GM21423 (cell line): Measurements from ENCODE around the gene ZIC2.

Experiments
- ATAC-seq: cut with Tn5 transposase; IDR thresholded peaks from one replicate; pipeline ENCODE4 v1.9.1; 2021; ENCODE audit warnings: mild to moderate bottlenecking, moderate library complexity; ENCODE audit not compliant: unreplicated experiment

ZIC2 gene

DNA sequence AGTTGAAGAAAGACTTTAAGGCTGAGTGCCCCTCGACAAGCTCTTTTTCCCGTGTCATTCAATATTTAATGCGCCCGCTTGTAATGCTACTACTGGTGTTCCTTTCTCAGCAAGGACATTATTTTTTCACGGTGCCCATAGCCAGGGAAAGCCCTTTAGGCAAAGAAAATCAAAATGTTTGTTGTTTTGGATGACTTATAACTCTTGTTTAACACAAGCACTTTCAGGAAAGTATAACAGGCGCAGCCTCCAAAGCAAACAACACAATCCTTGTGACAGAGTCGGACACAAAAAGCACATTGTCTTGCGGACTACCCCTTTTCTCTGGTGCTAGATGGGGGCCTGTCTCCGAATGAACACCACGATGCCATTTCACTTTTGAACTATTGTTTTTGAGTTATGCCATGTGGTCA lies 22.5 kb upstream of the ZIC2 start:
- ATAC-seq: no peak

DNA sequence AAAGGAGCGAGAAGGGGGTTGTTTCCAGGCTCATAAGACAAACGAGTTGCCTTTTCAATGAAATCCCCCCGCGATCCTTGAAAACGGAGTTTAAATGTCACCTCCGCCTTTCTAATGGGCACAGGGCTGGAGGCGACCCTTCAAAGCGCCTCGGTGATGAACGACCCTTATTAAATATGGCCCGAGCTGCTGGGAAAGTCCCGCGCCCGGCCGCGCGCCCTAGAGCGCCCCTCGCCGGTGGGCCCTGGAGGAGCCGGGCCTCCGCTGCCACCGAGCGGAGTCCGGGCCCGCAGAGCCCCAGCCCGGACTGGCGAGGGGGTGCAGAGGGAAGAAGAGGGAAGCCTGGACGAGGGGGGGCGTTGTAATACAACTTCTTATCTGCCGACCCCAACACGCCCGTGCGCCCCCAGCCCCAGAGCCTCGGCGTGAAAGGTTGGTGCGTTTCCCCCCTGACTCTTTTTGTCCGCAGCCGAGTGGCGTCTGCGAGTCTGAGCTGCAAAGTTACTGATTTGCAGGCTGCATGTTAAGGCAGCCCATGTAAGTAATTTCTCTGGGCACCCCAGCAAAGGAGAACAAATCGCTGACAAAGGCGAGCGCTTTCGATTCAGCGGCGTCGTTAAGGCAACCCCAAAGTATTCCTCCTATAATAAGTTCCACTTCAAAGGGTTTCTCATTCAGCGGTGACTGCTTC lies 21.9 kb upstream of the ZIC2 start:
- ATAC-seq: no peak

DNA sequence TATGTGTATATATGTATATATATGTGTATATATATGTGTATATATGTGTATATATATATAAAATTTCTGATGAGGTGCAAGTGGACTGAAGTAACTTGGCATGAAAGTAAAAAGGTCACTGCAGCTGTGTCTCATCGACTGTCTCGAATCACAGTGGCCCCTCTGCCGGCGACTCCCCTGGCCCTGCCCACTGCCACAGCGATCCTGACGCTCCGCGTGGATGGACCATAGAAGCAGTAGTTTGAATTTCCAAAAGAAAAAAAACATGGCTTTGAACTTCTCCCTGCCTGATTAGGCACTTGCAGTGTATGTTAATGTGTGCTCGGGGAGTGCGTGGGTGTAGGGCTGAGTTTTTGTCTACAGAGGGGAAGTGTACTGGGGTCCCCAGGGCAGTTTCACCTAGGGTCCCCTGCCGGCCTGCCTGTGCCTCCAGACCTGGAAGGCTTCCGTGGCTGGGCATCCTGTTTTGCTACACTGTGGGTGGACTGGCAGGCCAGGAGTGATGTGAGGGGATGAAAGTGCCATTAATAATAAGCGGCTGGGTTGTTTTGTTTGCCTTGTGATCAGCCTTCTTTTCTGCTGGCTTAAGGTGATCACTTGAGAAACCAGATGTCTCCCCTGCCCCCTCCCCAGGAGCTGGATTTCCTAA lies 20.8 kb upstream of the ZIC2 start:
- ATAC-seq: no peak

DNA sequence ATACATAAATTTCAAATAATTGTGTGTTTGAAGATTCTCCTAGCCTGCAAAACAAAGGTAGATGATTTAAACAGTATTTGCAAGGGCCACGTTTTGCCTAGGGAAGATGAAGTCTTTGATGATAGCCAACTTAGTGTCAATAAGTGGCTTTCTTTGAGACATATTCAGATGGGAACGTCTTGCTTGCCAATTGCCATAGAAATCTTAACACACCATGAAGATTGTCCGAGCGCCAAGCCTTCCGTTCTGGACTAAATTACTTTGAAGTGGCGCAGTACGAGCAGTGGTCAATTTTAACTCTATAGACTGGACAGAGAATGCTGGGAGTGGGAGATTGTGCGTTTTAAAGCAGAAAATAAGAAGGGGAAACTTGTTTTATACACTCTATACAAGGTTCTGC lies 19.9 kb upstream of the ZIC2 start:
- no peak for ATAC-seq

DNA sequence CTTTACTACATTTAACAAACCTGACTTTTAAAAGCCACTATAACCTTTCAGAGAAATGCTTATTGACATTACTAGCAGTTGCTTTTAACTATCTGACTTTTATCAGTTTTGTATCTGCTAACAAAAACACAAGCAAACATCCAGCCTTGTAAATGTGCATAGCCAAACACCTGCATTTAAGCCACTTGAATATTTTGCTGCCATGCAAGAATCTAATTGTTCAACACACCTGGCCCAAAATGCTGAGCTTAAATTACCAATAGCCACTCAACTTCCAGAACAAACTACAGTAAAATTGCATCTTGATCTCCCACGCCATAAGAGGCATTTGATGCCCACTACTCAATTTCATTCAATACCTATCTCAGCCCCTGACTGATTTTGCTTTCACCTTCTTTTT lies 19.3 kb upstream of the ZIC2 start:
- no peak for ATAC-seq

DNA sequence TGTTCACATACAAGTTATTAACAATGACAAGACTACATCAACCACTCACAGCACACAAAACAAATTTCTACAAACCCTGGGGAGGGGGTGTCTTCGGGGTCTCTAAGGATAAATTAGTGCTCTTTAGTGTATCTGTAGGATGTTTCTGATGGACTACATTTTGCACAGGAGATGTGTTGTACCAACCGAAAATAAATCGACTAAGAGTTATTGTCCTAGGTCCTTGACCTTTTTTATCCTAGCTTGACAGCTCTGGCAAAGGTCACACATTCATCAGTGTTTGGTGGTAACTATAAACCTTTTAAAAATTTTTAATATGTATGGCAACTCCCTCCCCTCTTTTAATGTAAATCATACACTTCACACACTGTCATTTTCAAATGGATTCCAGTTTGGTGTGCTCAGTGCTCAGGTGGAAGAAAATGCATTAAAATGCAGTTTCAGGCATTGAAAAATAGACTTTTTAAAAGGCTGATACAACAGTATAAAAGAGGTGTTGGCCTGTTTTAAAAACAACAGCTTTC lies 17.7 kb upstream of the ZIC2 start:
- ATAC-seq: no peak

DNA sequence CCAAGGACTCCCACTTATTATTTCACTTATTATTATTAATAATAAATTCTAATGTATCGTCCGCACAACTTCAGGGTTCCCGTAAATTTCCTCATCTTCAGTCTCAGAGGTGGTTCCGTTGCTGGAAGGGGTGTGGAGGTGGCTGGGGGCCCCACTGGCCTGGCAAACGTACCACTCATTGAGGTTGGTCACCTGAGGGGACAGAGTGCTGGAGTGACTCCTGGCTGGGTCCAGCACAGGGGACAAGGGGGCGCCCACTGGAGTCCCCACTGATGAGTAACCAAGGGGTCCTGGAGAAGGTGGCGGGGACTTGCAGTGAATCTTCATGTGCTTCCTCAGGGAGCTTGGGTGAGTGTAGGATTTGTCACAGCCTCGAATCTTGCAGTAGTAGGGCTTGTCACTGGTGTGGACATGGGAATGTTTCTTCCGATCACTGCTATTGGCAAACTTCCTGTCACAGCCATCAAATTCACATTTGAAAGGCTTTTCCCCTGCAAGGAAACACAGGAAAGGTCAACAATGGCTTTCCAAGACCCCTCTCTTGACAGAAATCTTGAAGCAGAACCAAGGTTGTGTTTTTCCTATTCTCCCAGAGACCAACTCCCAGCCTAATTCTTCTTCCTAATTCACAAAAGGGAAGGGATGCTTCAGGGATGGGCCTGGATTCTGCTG lies 16.1 kb upstream of the ZIC2 start:
- ATAC-seq: no peak

DNA sequence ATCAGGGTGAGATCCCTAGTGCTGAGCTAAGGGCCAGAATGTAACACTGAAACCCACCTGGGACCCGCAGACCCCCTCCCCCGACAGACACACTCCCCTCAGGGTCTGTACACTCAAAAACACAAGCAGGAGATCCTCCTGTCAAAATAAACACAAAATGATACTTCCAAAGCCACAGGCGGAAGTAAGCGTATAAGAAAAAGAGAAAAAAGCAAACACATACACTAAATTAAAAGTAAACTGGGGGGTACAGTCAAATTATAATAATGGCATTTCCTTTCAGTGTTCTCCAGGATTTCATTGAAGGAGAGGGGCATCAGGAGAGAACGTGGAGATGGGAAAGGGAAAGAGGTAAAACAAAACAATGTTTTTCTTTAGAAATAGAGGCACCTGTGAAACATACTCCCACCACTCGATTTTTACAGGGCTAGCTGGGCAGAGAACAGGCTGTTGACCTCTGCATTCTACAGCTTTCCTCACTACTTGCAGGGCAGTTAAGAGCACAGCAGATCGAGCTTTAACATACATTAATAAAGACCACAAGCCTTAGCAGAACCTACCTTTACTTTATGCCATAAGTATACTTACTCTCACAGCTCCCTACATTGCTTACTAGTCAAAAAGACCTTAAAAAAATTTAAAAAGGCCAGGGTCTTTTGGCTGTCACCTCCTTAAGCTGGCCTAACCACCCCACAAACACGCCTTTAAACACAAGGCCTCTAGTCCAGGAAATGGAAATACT lies 15.3 kb upstream of the ZIC2 start:
- ATAC-seq: no peak

DNA sequence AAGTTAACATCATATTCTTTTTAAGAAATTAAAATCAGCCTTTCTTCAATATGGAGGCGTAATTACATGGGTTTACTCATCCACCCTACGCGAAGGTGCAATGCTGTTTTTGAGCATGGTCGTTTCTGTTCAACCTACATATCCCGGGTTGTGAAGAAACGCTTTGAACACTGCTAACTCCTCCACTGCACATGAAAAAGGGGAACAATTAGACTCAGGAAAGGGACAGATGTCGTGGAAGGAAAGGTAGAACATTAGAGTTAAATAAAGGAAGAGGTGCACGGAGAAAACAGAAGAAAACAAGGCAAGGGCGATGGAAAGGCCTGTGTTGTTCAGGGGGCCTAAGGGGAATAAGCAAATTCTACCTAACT lies 14.1 kb upstream of the ZIC2 start:
- ATAC-seq: no peak

DNA sequence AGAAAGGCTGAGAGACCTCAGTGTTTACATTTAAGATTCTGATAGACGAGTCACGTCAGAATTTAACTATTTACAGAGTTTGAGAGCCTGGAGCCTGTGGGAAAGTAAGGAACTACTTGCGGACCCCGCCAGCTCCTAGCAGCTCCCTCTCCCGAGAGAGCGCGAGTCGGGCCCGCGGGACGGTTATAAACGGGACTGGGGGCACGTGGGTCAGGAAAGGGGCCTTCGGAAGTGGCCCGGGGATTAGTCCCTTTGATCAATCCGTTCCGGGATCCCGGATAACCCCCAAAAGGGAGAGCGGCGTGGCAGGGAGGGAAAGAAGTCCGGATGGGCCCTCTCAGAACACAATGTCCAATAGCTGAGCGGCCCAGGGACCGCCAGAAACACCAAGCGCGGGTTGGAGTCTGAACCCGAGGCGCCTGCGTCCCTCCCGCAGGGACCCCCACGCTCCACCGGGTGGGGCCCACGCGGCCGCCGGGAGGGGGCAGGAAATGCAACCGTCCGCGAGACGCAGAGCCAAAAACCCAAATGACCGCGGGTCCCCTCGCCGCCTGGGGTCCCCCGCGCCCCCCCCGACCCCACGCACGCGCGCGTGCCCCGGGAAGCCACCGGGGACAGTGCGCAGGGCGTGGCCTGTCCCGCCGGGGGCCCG lies 13.6 kb upstream of the ZIC2 start:
- no peak for ATAC-seq

DNA sequence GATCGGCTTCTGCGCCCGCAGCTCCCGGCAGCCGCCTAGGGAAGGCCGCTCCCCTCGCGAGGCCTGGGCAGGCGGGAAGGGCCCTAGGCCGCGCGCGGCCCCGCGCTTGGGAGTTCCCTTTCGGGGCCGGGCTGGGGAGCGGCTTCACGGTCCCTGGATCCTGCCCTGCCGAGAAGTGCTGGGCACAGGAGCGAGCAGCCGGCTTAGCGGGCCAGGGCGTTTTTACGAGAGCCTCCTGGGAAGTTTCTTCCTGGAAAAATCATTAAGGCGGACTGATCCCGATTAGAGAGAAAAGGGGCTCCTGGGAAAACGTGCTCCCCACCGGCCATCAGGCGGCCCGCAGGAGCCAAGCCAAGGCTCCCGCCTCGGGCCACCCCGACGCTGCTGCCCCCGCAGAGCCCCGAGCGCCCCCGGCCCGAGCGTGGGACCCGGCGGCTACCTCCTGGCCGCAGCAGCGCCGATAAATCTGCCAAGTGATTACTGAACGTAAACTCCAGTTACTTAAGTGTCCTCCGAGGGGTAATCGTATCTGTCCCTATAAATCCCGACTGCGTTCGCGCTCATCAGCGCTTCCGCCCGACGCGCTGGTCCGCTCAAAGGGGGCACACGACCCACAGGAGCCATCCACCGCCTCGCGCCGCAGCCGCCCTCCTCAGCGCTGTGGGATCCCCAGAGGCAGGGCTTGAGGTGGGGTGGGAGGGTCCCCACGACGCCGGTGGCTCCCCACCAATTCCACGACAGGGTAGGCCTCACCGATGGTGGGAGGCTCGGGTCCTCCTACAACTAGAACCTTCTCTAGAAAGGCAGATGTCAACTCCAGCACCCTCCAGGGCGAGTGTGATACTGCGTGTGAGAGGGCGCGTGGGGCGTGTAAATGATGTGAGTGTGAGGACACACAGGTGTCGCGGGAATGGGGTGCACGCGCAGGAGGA lies 12.8 kb upstream of the ZIC2 start:
- ATAC-seq: no peak

DNA sequence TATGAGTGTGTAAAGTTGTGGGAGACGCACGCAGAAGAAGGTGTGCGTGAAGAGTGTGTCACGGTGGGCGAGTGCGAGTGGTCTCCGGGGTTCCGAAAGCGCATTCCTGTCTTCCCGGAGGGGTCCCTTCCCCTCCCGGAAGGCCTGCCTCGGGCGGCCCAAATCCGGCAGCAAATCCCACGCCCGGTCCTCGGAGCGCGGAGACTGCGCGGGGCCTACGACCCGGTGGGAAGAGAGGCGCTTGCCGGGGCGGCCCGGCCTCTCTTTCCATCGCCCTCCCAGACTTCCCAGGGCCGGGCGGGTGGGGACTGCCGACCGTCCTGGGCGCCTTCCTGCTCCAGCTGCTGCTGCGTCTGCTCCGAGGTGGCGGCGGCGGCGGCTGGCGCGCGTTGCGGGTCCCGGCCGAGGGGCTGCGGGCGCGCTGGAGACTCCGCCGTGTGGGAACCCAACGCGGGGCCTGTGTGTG lies 12.1 kb upstream of the ZIC2 start:
- no peak for ATAC-seq

DNA sequence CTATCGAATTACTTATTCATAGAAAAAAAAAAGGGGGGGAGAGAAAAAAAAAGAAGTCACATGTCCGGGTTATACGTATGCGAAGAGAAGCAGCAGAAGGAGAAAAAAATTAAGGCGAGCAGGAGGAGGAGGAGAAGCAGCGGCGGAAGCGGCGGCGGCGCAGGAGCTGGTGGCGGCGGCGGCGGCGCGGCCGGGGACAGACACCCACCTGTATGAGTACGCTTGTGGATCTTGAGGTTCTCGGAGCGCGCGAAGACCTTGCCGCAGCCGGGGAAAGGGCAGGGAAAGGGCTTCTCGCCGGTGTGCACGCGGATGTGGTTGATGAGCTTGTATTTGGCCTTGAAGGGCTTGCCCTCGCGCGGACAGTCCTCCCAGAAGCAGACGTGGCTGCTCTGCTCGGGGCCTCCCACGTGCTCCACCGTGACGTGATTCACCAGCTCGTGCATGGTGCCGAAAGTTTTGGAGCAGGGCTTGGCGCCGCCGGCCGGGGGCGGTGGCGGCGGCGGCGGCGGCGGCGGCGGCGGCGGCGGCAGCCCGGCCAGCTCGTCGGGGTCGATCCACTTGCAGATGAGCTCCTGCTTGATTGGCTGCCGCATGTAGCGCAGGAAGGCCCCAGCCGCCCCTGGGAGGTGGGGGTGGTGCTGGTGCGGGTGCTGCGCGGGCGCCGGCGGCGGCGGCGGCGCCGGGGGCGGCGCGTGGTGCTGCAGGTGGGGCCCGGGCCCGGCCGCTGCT lies 11.5 kb upstream of the ZIC2 start:
- no peak for ATAC-seq

DNA sequence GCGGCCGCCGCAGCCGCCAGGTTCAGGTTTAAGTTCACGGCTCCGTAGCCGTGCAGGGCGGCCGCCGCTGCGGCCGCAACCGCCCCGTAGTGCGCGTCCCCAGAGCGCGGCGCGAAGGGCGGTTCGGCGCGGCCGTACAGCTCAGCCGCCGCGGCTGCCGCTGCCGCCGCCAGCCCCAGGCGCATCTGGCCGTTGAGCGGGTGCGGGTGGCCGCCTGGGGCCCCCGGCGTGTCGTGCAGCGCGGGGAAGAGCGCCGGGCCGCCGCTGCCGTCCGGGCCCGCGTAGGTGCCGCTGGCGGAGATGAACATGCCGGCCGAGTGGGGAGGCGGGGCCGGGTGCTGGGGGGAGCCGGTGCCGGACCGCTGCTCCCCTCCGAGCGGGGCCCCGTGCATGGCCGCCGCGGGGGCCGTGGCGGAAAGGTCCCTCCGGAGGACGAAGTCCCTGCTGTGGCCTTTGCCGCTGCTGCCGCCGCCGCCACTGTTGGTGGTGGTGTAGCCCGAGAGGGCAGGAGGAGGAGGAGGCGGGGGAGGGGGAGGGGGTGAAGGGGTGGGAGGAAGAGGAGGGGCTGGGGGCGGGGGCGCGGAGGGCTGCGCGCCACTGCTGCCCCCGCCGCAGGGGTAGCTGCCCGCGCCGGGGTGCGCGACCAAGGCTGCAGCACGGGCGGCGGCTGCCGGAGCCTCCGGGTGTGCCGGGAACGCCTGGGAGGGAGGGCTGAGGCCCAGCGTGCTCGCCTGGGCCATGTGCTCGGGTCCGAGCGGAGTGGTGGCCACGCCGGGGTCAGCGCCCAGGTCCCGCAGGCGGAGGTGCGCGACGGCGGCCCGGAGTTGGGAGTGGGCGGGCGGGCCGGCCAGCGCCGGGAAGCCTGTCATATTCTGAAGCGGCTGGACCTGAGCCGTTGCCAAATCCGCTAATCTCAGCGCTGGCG lies 10.7 kb upstream of the ZIC2 start:
- ATAC-seq: no peak

DNA sequence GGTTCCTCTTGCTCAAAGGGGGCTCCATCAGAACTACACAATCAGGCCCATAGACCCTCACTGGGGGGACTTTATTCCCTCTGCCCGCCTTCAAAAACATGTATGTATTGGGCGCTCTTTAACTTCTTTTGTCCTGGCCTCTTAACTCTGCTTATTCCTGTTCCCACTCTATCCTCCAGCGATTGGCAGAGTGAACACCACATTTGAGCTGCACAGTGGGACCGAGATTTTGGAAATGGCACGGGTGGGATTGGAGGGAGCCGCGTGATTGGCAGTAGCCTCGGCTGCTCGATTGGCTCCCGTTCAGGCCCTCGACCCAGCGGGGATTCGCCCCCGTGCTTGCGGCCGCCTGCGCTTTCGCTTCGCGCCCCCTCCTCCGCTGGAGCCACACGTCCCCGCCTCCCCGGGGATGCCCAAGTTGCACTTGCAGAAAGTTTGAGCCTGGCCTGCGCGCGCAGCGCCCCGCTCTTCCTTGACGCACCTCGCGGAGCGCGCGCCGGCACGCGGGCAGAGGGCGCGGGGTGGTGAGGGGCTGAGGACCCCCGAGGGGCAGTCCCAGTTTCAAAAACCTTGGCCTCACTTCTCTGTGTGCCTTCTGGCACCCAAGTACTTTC lies 9.9 kb upstream of the ZIC2 start, which contains the start of gene ZIC5:
TSS of gene ZIC5 (minus strand) at position 192 of the 614 bp plus-strand sequence. CDS start at position 28, 164 bp downstream.
- no peak for ATAC-seq

DNA sequence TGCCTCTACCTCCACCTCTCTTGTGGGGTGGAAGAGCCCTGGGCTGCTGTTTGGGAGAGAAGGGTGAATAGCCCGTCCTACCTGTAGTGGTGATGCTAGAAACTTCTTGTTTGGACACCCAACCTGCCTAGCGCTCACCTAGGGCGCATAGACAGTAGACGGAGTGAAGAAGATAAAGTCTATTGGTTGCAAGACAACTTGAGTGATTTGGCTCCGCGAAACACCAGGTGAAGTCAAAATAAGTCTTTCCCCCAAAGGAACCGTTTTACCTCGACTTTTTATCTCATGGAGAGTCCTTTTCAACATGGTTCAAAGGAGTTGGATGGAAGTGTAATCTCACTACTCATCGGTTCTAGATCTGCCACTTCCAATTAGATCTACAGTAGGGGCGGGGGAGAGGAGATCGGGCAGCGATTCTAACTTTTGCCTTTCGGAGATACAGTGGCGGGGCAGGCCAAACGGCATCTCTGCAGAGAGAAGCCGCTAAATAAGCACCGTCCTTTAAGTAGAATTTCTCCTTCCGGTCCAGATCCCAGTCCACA lies 9.3 kb upstream of the ZIC2 start:
- no peak for ATAC-seq

DNA sequence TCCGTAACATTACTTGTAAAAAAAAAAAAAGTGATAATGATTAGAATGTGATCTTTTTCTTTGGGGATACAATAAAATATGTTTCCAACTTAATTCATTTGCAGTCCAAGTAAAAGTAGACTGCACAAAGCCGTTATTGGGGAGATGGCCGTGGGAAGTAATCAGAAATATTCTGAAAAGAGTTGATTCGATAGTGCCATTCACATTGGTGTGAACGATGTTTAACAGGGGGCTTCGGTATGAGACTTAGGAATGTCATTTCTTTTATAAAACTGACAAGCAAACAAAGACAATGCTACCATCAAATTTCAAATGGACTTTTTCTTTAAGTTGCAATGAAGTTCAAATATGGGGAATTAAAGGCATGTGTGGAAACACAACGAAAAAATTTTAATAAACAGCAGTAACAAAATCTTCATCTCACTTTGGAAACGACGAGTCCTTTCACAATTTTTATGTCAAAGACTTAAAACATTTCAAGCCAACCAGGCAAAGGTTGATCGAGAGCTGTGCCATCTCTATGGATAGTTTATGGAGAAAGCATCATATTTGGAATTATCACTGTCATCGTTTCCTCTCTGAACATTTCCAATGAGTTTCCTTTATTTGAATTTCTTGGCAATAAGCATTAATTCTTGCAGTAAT lies 8.3 kb upstream of the ZIC2 start:
- ATAC-seq: no peak
